NOMO-1 (cell line): ENCODE measurements around the gene STPG4.

Experiments
- DNase-seq, 2 experiments: peaks; one replicate each; lab custom pipeline; 2025; ENCODE audit not compliant: unreplicated experiment in 2 of 2; lab: John Stamatoyannopoulos, UW

The STPG4 gene

GRCh38 chr2:47093626-47094025 is 61.5 kb downstream of the STPG4 start:
- no peak for DNase-seq

- DNase-seq: no peak
Observed at GRCh38 chr2:47092465-47092864, 62.6 kb downstream of the STPG4 start.

- no peak for DNase-seq
Observed at GRCh38 chr2:47091118-47091517, 64.0 kb downstream of the STPG4 start.

GRCh38 chr2:47089083-47089464 is 66.0 kb downstream of the STPG4 start:
- no peak for DNase-seq

GRCh38 chr2:47088371-47089082 is 66.6 kb downstream of the STPG4 start:
- no peak for DNase-seq

- no peak for DNase-seq
Observed at GRCh38 chr2:47087051-47087450, 68.1 kb downstream of the STPG4 start.

- no peak for DNase-seq
Observed at GRCh38 chr2:47086571-47086970, 68.5 kb downstream of the STPG4 start.

- no peak for DNase-seq
Observed at GRCh38 chr2:47086054-47086471, 69.0 kb downstream of the STPG4 start.

GRCh38 chr2:47083886-47084687 is 71.0 kb downstream of the STPG4 start:
- no peak for DNase-seq

- DNase-seq: no peak
Observed at GRCh38 chr2:47083485-47083884, 71.6 kb downstream of the STPG4 start.

GRCh38 chr2:47083005-47083404 is 72.1 kb downstream of the STPG4 start:
- no peak for DNase-seq

GRCh38 chr2:47080888-47081301 is 74.2 kb downstream of the STPG4 start:
- no peak for DNase-seq

- DNase-seq: no peak
Observed at GRCh38 chr2:47079515-47080412, 75.3 kb downstream of the STPG4 start.

GRCh38 chr2:47078541-47079482 is 76.3 kb downstream of the STPG4 start:
- peak in 1 of 2 experiments; percentile 29 for DNase-seq

GRCh38 chr2:47077442-47078117 is 77.5 kb downstream of the STPG4 start:
- DNase-seq: peak in 1 of 2 experiments; percentile 9

- DNase-seq: no peak
Observed at GRCh38 chr2:47076586-47077441, 78.3 kb downstream of the STPG4 start.

GRCh38 chr2:47076126-47076506 is 79.0 kb downstream of the STPG4 start:
- no peak for DNase-seq

- no peak for DNase-seq
Observed at GRCh38 chr2:47075361-47076125, 79.6 kb downstream of the STPG4 start.
